ENCODE data around the gene RBM6.

RBM6 gene

GRCh38 chr3:49908373-49909199, 31.4 kb upstream of the RBM6 start:
- no peak for TF ChIP-seq CTCF (IDR thresholded peaks at IDR 0.05; ENCODE audit: insufficient read depth, low read depth, low read length, missing control alignments)
- H3K4me3 ChIP-seq (ENCODE audit: low read depth, low read length): no peak overlapping the region
- no peak for DNase-seq (ENCODE audit: low read depth)

DNA sequence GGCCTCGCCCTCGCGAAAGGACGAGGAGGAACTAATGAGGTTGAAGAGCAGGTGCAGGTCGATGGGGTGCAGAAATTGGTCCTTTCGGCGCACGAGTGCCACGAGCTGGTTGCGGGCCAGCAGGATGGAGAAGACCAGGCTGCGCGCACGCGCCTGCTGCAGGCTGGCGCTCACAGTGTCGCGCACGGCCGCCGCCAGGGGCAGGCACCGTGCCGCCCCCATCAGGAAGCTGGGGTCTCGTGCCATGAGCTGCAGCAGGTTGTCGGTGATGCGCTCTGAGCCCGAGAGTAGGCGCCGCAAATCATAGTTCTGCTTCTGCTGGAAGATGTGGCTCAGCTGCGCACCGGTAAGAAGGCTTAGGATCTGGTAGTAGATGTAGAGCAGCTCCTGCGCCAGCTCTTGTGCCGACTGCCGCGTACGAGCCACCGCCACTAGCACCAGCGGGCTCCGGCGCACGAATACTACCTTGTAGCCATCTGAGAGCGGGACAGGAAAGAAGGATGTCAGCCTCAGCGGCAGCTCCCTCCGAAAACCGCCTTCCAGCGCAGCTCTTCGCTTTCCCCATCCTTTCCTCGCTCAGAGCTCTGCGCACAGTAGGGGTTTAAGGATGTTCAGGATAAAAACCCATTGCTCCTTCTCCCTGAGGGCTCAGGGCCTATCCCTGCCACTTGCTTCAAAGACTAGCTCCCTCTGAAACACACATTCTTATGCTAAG, 29.4 kb upstream of the RBM6 start:
- DNase-seq (ENCODE audit: low read depth): no peak
- no peak for TF ChIP-seq CTCF (IDR thresholded peaks at IDR 0.05; ENCODE audit: insufficient read depth, low read depth, low read length, missing control alignments)
- H3K4me3 ChIP-seq (ENCODE audit: low read depth, low read length): no peak overlapping the region

DNA sequence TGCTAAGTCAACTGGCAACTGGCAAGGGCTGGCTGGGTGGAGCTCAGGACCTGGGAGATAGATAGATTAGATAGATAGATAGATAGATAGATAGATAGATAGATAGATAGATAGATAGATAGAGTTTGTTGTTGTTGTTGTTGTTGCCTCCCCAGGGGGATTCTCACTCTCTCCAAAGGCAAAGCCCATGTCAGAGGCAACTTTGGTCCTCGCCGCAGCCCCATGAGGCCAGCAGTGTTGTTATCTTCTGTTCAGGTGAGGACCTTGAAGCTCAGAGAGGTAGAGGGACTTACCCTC, 28.9 kb upstream of the RBM6 start:
- H3K4me3 ChIP-seq (ENCODE audit: low read depth, low read length): no peak overlapping the region
- TF ChIP-seq CTCF (IDR thresholded peaks at IDR 0.05; ENCODE audit: insufficient read depth, low read depth, low read length, missing control alignments): no peak
- no peak for DNase-seq (ENCODE audit: low read depth)

DNA sequence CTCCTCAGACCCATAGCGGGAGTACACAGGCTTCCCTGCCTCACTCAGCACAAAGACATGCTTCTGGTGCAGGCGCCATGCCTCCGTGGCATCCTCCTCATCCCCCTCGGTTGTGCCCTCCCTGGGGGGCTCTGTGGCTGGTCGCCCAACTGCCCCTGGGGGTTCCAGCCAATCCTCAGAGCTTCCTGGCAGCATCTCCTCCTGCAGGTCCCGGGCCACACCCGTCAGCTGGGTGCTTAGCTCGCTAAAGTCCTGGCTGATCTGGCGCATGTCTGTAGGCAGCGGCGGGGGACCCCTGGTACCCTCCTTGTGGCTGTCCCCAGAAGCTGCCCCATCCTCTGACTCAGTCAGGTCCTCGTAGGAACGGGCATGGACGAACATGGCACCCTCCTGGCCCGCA, 28.3 kb upstream of the RBM6 start:
- DNase-seq (ENCODE audit: low read depth): no peak
- no peak for TF ChIP-seq CTCF (IDR thresholded peaks at IDR 0.05; ENCODE audit: insufficient read depth, low read depth, low read length, missing control alignments)
- H3K4me3 ChIP-seq (ENCODE audit: low read depth, low read length): no peak overlapping the region

DNA sequence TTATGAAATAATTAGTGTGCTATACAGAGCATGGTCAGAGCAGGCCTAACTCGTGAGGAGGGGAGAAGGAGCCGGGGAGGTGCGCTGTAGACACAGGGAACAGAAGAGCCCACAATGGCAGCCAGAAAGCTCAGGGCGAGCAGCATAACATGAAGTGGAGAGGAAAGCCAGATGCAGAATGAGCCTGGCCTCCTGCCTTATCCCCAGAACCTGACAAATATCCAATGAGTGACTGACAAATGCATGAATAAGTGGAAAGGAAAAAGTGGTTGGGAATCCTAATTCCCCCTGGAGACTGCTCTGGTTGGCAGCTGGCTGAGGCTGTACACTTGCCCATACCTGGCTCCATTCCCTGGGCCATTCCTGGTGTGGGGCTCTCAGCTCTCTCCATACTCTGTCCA, 27.1 kb upstream of the RBM6 start:
- TF ChIP-seq CTCF (IDR thresholded peaks at IDR 0.05; ENCODE audit: insufficient read depth, low read depth, low read length, missing control alignments): no peak
- no peak overlapping the region for H3K4me3 ChIP-seq (ENCODE audit: low read depth, low read length)
- DNase-seq (ENCODE audit: low read depth): no peak

- no peak for DNase-seq (ENCODE audit: low read depth)
- TF ChIP-seq CTCF (IDR thresholded peaks at IDR 0.05; ENCODE audit: insufficient read depth, low read depth, low read length, missing control alignments): no peak
- H3K4me3 ChIP-seq (ENCODE audit: low read depth, low read length): no peak overlapping the region
Observed at GRCh38 chr3:49914906-49915305, 25.0 kb upstream of the RBM6 start.
